Upper lobe of left lung (tissue), 6 donors: ENCODE results near the gene STYXL1. TPM values are rescaled to one million over a fixed set of nuclear protein-coding genes. Genes with fewer than 3 reads are reported as not detected.
A peak's percentile ranks its signal among the peaks of the same experiment; 100 is the strongest.

ENCODE experiments used
- ATAC-seq, 2 donors: fragments of 200-7000 bp; cut with Tn5 transposase; one replicate each; pipeline ENCODE4 v1.9.1; 2022; ENCODE audit warnings: mild to moderate bottlenecking in 2 of 2, moderate library complexity in 2 of 2; ENCODE audit not compliant: low FRiP score in 2 of 2
- DNase-seq, 2 donors: peaks; one replicate each; pipeline ENCODE4 v3.0.0-alpha.2; 2019 to 2020
- H3K27ac ChIP-seq, 4 donors: fragments of 200-600 bp; sonication (generic); one replicate each; pipeline ENCODE4 v1.5.1; 2016 to 2019
- H3K27me3 ChIP-seq, 4 donors: fragments of 200-600 bp; sonication (generic); one replicate each; pipeline ENCODE4 v1.5.1; 2017 to 2019
- H3K36me3 ChIP-seq, 4 donors: fragments of 200-600 bp; sonication (generic); one replicate each; pipeline ENCODE4 v1.5.1; 2016 to 2019
- H3K4me1 ChIP-seq, 4 donors: fragments of 200-600 bp; sonication (generic); one replicate each; pipeline ENCODE4 v1.5.1; 2018 to 2019
- H3K4me3 ChIP-seq, 4 donors: fragments of 200-600 bp; sonication (generic); one replicate each; pipeline ENCODE4 v1.5.1; 2017 to 2019; ENCODE audit warnings: mild to moderate bottlenecking in 2 of 4, moderate library complexity in 1 of 4
- H3K9me3 ChIP-seq, 4 donors: fragments of 200-600 bp; sonication (generic); one replicate each; pipeline ENCODE4 v1.5.1; 2018 to 2019
- CTCF ChIP-seq, 6 experiments: fragments of 450-650 bp in 4 of 6; fragments of 200-600 bp in 2 of 6; sonication (generic) in 2 of 6; IDR thresholded peaks; one replicate each; pipeline ENCODE4 v1.5.1; 2016 to 2019; ENCODE audit warnings: antibody characterized with exemption in 6 of 6
- EP300 ChIP-seq, 4 donors: sonication (generic); formaldehyde crosslinking; IDR thresholded peaks; one replicate each; pipeline ENCODE4 v1.5.1; 2017; ENCODE audit warnings: antibody characterized with exemption in 4 of 4, control low read depth in 2 of 4
- POLR2A ChIP-seq, 4 donors: fragments of 450-650 bp; IDR thresholded peaks; one replicate each; pipeline ENCODE4 v1.5.1; 2016 to 2017; ENCODE audit warnings: antibody characterized with exemption in 4 of 4, mild to moderate bottlenecking in 2 of 4
- POLR2AphosphoS5 ChIP-seq, 2 donors: sonication (generic); formaldehyde crosslinking; IDR thresholded peaks; one replicate each; pipeline ENCODE4 v1.5.1; 2017; ENCODE audit warnings: antibody characterized with exemption in 2 of 2
- WGBS, 2 donors: methylation state at CpG; one replicate each; pipeline ENCODE4 v1.1.5; 2017 to 2018; 5-methylcytosine and 5-hydroxymethylcytosine counted together
- total RNA-seq, 6 donors: library from RNA; depleted of rRNA in 4 of 6; stranded (reverse); fragments of >200 nt in 4 of 6; gene quantifications; one replicate each; pipeline versions ENCODE4 v1.1.0 to v1.2.1, GENCODE V29; 2016 to 2021
- donor health status: DM: no; HTN: no; CAD: no; lungs with moderate emphysema.
- donor health status: DM: no; HTN: yes; CAD: no; lungs with severe emphysema.

STYXL1 gene
- total RNA-seq, 6 donors from 2014 or later = 11.1 to 71.2 (median 23.5) TPM

- Histone ChIP-seq H3K36me3 (no peaks in the 10 kb centered on the region), H3K4me1 (peaks cover 15 to 38% (median 21%) of the 10 kb centered on the region in 4 donors), H3K27ac (peak overlapping the region; percentile 88 to 94 (median 93)), H3K4me3 (peak overlapping the region; percentile 79 to 96 (median 94)), H3K27me3 (no peaks in the 10 kb centered on the region), H3K9me3 (no peaks in the 10 kb centered on the region)
- peak; percentile 23 to 78 for ATAC-seq
- DNase-seq = peak; percentile 65 to 90
- peak in 1 of 2 donors; percentile 28 for TF ChIP-seq POLR2AphosphoS5 (IDR thresholded peaks at IDR 0.05)
- TF ChIP-seq EP300 (IDR thresholded peaks at IDR 0.05) = no peak
- no peak for TF ChIP-seq POLR2A (IDR thresholded peaks at IDR 0.05)
- no peak for TF ChIP-seq CTCF (IDR thresholded peaks at IDR 0.05)
- WGBS, 2 donors = 5 to 8% methylated on average over 2 to 23 of the region's 40 CpGs
These were observed 54.0 kb downstream of the STYXL1 start for GRCh38 chr7:75993689-75994387.

GRCh38 chr7:75992083-75992755, 55.6 kb downstream of the STYXL1 start:
- TF ChIP-seq POLR2AphosphoS5 (IDR thresholded peaks at IDR 0.05) = no peak
- TF ChIP-seq CTCF (IDR thresholded peaks at IDR 0.05) = no peak
- no peak for TF ChIP-seq POLR2A (IDR thresholded peaks at IDR 0.05)
- no peak for TF ChIP-seq EP300 (IDR thresholded peaks at IDR 0.05)
- ATAC-seq (no peak), DNase-seq (peak in 1 of 2 donors; percentile 73)
- Histone ChIP-seq H3K9me3 (no peaks in the 10 kb centered on the region), H3K4me1 (peaks cover 15 to 38% (median 21%) of the 10 kb centered on the region in 4 donors), H3K27me3 (no peaks in the 10 kb centered on the region), H3K4me3 (no peak overlapping the region), H3K27ac (peak overlapping the region in 3 of 4 donors; percentile 11 to 94 (median 92)), H3K36me3 (peaks cover 0 to 10% (median 9%) of the 10 kb centered on the region in 4 donors)
- 89 to 92% methylated on average over 18 to 20 of the region's 20 CpGs for WGBS, 2 donors

GRCh38 chr7:75991531-75992082, 56.2 kb downstream of the STYXL1 start:
- TF ChIP-seq EP300 (IDR thresholded peaks at IDR 0.05) (no peak), CTCF (IDR thresholded peaks at IDR 0.05) (no peak)
- no peak overlapping the region for H3K4me3 ChIP-seq
- no peaks in the 10 kb centered on the region for H3K27me3 ChIP-seq
- DNase-seq (no peak), ATAC-seq (no peak)
- H3K36me3 ChIP-seq = peaks cover 0 to 17% (median 15%) of the 10 kb centered on the region in 4 donors
- H3K4me1 ChIP-seq = peaks cover 15 to 38% (median 21%) of the 10 kb centered on the region in 4 donors
- H3K27ac ChIP-seq = peak overlapping the region in 2 of 4 donors; percentile 30 to 92
- no peaks in the 10 kb centered on the region for H3K9me3 ChIP-seq
- 96 to 99% methylated on average over 9 of the region's 9 CpGs for WGBS, 2 donors

- no peaks in the 10 kb centered on the region for H3K9me3 ChIP-seq
- WGBS, 2 donors = 58 to 60% methylated on average over 18 to 21 of the region's 21 CpGs
- ATAC-seq = no peak
- peak overlapping the region in 3 of 4 donors; percentile 62 to 67 (median 64) for H3K27ac ChIP-seq
- H3K4me3 ChIP-seq = no peak overlapping the region
- no peaks in the 10 kb centered on the region for H3K27me3 ChIP-seq
- TF ChIP-seq POLR2AphosphoS5 (IDR thresholded peaks at IDR 0.05) = peak in 1 of 2 donors; percentile 23
- no peak for TF ChIP-seq POLR2A (IDR thresholded peaks at IDR 0.05)
- DNase-seq = no peak
- H3K4me1 ChIP-seq = peaks cover 10 to 30% (median 16%) of the 10 kb centered on the region in 4 donors
- peaks cover 17 to 35% (median 34%) of the 10 kb centered on the region in 4 donors for H3K36me3 ChIP-seq
These were observed 58.1 kb downstream of the STYXL1 start for GRCh38 chr7:75989500-75990388.
